SH-SY5Y (cell line): Measurements from ENCODE around the gene PLCL1.

ENCODE experiments used
- GATA2 ChIP-seq: IDR thresholded peaks from 2 replicates; pipeline ENCODE4 v1.6.1; 2011; ENCODE audit warnings: mild to moderate bottlenecking, low read depth, low read length
- GATA3 ChIP-seq: IDR thresholded peaks from 2 replicates; pipeline ENCODE4 v1.6.1; 2011; ENCODE audit warnings: low read depth, mild to moderate bottlenecking, low read length, moderate library complexity

GRCh38 chr2:197885587-197885986, 81.2 kb downstream of the PLCL1 start:
- TF ChIP-seq GATA2 (no peak), GATA3 (no peak)
